Mucosa of stomach (tissue), 1 donor: ENCODE results near the gene SEC14L2.
A peak's percentile ranks its signal among the peaks of the same experiment; 100 is the strongest.

Source experiments
- H3K27me3 ChIP-seq: one replicate; pipeline ENCODE4 v1.7.0; 2013; ENCODE audit warnings: mild to moderate bottlenecking, low read length; ENCODE audit not compliant: control insufficient read depth, insufficient read depth
- H3K36me3 ChIP-seq: one replicate; pipeline ENCODE4 v1.7.0; 2013; ENCODE audit warnings: low read length; ENCODE audit not compliant: control insufficient read depth, insufficient read depth
- H3K4me1 ChIP-seq: one replicate; pipeline ENCODE4 v1.7.0; 2013; ENCODE audit warnings: mild to moderate bottlenecking, low read length; ENCODE audit not compliant: control insufficient read depth, insufficient read depth
- H3K4me3 ChIP-seq: one replicate; pipeline ENCODE4 v1.7.0; 2013; ENCODE audit warnings: low read length
- H3K9ac ChIP-seq: one replicate; pipeline ENCODE4 v1.7.0; 2013; ENCODE audit warnings: mild to moderate bottlenecking, low read length, moderate library complexity
- H3K9me3 ChIP-seq: one replicate; pipeline ENCODE4 v1.7.0; 2013; ENCODE audit warnings: mild to moderate bottlenecking, low read length, moderate library complexity; ENCODE audit not compliant: control insufficient read depth
- donor health status: Pancreatic carcinoma.

SEC14L2 gene

GRCh38 chr22:30396871-30397655 lies at the start of gene SEC14L2:
SEC14L2 (plus strand) TSS chr22:30397018; CDS start chr22:30397117, 99 bp downstream.
- H3K4me1 ChIP-seq, result peaks cover 32% of the 10 kb centered on the region
- peak within 1 kb of the TSS; percentile 12 for H3K4me3 ChIP-seq
- H3K9me3 ChIP-seq, result no peaks in the 10 kb centered on the region
- peak within 1 kb of the TSS; percentile 68 for H3K9ac ChIP-seq
- H3K27me3 ChIP-seq, result peaks cover 9% of the 10 kb centered on the region
- no peaks in the 10 kb centered on the region for H3K36me3 ChIP-seq

DNA sequence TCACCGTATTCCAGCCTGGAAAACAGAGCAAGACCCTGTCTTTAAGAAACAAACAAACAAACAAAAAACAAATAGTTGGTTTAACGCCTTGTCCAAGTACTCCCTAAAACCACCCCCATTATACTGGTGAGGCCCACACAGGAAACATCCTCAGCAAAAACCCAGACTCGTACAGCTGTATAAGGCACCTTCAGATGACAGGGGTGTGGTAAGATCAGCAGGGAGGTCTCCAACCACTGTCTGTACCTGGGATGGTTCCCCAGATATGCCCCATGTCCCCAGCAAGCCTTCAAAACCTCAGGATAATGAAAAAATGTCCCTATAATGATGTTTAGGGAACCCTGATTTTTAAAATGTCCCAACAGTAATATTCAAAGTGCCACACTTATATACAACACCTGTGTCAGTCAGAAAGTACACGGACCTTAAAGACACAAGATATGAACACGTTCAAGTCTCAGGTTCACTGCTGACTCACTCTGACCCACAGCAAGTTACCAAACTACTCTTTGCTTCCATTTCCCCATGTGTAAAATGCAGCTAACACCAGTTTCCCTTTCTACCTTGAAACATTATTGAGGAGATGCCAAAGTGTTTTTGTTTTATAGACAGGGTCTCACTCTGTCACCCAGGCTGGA lies 49.4 kb upstream of the SEC14L2 start:
- Histone ChIP-seq H3K9ac (no peak overlapping the region), H3K4me3 (no peak overlapping the region), H3K9me3 (no peaks in the 10 kb centered on the region), H3K27me3 (no peaks in the 10 kb centered on the region), H3K4me1 (no peaks in the 10 kb centered on the region), H3K36me3 (peaks cover 35% of the 10 kb centered on the region)

- peaks cover 31% of the 10 kb centered on the region for H3K36me3 ChIP-seq
- no peaks in the 10 kb centered on the region for H3K4me1 ChIP-seq
- no peak overlapping the region for H3K9ac ChIP-seq
- H3K9me3 ChIP-seq, result no peaks in the 10 kb centered on the region
- H3K4me3 ChIP-seq, result no peak overlapping the region
- H3K27me3 ChIP-seq, result no peaks in the 10 kb centered on the region
Measured at GRCh38 chr22:30348404-30348803, 48.4 kb upstream of the SEC14L2 start.

DNA sequence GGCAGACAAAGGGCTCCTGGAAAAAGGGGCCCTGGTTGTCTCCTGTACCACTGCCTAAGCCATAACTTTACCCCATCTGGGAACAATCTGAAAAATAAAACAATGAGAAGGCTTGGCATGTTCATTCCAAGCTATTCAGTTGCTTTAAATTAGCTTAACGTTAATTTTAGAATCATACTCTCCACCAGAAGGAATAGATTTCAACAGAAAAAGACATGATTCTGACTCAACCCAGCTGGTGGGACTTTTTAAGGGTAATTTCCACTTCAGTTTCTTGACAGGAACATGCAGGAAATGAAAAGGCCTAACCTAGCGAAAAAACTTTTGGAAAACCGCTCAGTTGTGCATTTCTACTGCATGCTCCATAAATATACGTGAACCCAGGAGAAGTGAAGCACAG lies 48.0 kb upstream of the SEC14L2 start:
- Histone ChIP-seq H3K4me3 (no peak overlapping the region), H3K9ac (no peak overlapping the region), H3K36me3 (peaks cover 29% of the 10 kb centered on the region), H3K9me3 (no peaks in the 10 kb centered on the region), H3K4me1 (no peaks in the 10 kb centered on the region), H3K27me3 (no peaks in the 10 kb centered on the region)

DNA sequence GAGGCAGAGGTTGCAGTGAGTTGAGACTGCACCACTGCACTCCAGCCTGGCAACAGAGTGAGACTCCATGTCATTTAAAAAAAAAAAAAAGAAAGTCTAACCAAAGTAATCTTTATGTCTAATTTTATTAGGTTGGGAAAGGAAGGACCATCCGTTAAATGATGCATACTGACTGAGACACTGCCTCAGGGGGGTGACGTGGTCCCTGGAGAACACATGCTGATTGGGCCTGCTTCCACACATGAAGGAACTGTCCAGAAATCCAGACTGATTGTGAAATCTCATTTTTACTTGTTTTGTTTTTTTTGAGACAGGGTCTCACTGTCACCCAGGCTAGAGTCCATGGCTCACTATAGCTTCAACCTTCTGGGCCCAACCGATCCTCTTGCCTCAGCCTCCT lies 45.6 kb upstream of the SEC14L2 start:
- H3K4me1 ChIP-seq, result peaks cover 20% of the 10 kb centered on the region
- no peak overlapping the region for H3K4me3 ChIP-seq
- no peak overlapping the region for H3K9ac ChIP-seq
- no peaks in the 10 kb centered on the region for H3K27me3 ChIP-seq
- H3K36me3 ChIP-seq, result peaks cover 12% of the 10 kb centered on the region
- no peaks in the 10 kb centered on the region for H3K9me3 ChIP-seq

GRCh38 chr22:30354644-30355043 lies 42.2 kb upstream of the SEC14L2 start:
- Histone ChIP-seq H3K27me3 (no peaks in the 10 kb centered on the region), H3K4me3 (no peak overlapping the region), H3K9me3 (no peaks in the 10 kb centered on the region), H3K9ac (no peak overlapping the region), H3K36me3 (peaks cover 11% of the 10 kb centered on the region), H3K4me1 (peaks cover 20% of the 10 kb centered on the region)

DNA sequence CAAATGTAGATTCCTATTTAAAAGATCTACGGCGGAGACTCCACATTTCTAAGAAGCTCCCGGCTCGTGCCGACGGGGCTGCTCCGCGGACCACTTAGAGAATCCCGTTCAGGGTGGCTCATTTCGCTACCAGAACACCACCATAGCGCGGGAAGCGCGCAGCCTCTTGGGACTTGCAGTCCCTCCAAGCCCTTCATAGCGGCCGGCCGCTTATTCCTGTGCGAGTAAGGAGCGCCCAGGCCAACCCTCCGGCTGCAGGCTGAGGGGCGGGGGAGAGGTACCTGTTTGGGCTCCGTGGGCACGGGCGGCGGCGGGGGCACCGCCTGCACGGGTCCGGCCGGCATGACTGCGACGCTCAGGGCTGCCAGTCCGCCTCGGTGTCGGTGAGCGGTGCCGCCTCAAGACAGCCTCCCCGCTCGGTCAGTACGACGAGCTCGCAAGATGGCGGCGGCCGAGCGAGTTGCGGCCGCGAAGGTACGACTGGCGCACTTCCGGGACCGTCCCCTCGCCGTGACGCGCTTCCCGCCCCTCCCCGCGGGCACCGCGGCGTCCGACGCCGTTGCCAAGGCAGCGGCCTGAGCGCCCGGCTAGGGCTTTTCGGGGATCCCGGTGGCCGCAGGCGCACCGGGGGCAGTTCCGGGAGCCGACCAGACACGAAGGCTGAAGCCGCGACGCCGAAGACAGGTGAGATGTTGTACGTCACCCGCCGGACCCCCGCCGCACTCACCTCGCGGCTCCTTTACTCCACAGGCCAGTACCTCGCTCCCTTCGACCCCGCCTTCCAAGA lies 40.2 kb upstream of the SEC14L2 start, which contains the start of the genes CCDC157 and SF3A1:
Gene CCDC157 (plus strand): TSS at position 559 of the 787 bp plus-strand sequence. CDS start 8,994 bp downstream, outside the sequence.
Gene SF3A1 (minus strand): TSS at position 446 of the 787 bp plus-strand sequence. CDS start 102 bp downstream, at position 344.
- Histone ChIP-seq H3K36me3 (peaks cover 10% of the 10 kb centered on the region), H3K27me3 (no peaks in the 10 kb centered on the region), H3K4me1 (peaks cover 20% of the 10 kb centered on the region), H3K9ac (peak within 1 kb of the TSS; percentile 87), H3K4me3 (peak within 1 kb of the TSS; percentile 88), H3K9me3 (no peaks in the 10 kb centered on the region)

GRCh38 chr22:30357236-30357570 lies 39.6 kb upstream of the SEC14L2 start:
- H3K9me3 ChIP-seq, result no peaks in the 10 kb centered on the region
- no peaks in the 10 kb centered on the region for H3K27me3 ChIP-seq
- H3K4me3 ChIP-seq, result peak overlapping the region; percentile 88
- peaks cover 20% of the 10 kb centered on the region for H3K4me1 ChIP-seq
- peaks cover 5% of the 10 kb centered on the region for H3K36me3 ChIP-seq
- peak overlapping the region; percentile 60 for H3K9ac ChIP-seq

DNA sequence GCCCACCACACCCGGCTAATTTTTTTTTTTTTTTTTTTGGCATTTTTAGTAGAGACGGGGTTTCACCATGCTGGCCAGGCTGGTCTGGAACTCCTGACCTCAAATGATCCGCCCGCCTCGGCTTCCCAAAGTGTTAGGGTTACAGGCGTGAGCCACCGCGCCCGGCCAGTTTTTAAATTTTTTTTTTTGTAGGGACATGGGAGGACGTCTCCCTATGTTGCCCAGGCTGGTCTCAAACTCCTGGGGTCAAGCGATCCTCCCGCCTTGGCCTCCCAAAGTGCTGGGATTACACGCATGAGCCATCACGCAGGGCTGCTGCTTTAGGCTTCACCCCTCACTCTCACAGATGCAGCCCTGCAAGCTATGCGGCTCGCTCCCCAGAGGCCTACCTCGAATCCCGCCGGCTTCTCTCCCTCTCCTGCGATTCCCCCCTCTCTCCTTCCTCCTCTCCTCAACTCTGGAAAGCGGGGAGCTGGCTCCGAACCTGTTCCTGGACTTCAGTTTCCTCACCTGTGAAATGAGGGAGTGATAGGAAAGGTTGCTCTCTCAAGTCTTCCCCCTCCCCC lies 39.1 kb upstream of the SEC14L2 start:
- Histone ChIP-seq H3K9me3 (no peaks in the 10 kb centered on the region), H3K4me1 (peaks cover 20% of the 10 kb centered on the region), H3K4me3 (no peak overlapping the region), H3K27me3 (no peaks in the 10 kb centered on the region), H3K36me3 (no peaks in the 10 kb centered on the region), H3K9ac (no peak overlapping the region)

DNA sequence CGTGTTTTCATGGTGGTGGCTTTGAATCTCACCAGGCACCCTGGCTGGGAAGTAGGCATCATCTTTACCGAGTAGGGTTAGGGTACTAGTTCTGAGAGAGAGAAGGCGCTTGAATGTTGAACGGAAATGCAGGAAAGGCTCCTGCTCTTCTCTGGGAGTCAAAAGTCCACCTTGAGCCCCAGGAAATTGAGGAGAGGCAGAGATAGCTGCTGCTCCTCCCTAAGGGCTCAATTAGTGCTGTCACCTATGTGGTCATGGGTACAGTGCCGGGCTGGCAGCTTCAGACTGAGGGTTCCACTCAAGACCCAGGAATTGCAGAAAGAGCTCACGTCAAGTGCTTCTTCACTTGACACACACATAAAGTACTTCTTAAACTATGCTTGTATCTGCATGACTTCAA lies 38.3 kb upstream of the SEC14L2 start:
- Histone ChIP-seq H3K9ac (no peak overlapping the region), H3K36me3 (no peaks in the 10 kb centered on the region), H3K4me3 (no peak overlapping the region), H3K9me3 (no peaks in the 10 kb centered on the region), H3K4me1 (peaks cover 20% of the 10 kb centered on the region), H3K27me3 (no peaks in the 10 kb centered on the region)

DNA sequence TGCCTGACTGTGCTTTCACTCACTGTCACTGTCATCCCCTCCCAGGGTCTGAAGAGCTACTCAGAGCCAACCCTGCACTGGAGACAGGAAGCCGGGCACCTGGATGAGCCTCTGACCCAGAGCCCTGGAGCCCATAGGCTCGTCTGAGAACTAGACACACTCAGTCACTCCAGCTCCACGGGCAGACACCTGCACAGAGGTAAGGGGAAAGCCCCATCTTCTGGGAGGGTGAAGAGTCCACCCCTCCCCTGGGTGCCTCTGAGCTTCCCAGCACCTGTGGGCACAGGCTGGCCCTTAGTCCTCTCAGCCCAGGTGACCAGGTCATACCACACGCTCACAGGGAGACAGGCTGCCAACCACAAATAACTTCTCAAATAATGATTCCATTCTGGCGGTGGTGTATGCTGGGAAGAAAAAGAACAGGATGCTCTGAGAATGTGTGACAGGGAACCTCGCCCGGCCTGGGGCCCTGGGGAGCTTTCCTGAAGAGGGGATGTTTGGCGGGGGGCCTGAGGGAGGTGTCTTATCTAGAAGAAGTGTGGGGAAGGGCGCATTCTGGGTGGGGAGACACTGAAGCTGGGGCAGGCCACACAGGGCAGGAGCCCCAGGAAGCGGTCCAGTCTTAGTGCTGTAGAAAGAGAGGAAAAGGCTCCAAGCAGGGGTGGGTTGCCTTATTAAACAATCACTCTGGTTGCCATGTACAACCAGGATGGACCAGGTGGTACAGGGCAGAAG lies 34.7 kb upstream of the SEC14L2 start:
- Histone ChIP-seq H3K4me1 (no peaks in the 10 kb centered on the region), H3K27me3 (no peaks in the 10 kb centered on the region), H3K9ac (no peak overlapping the region), H3K4me3 (no peak overlapping the region), H3K9me3 (no peaks in the 10 kb centered on the region), H3K36me3 (no peaks in the 10 kb centered on the region)
